Mononuclear cell (primary cell): ENCODE measurements around the gene CCDC152. TPM values are rescaled to one million over a fixed set of nuclear protein-coding genes. Genes with fewer than 3 reads are reported as not detected.
"Not testable (repeated sequence)": the region's sequence is repeated elsewhere in the genome, so short reads cannot be mapped to it uniquely, and the experiment has no call there.

Source experiments
- H3K27me3 ChIP-seq: 2 replicates; pipeline ENCODE4 v1.6.0; 2011; ENCODE audit warnings: low read length, control low read depth; ENCODE audit not compliant: insufficient read depth
- H3K4me1 ChIP-seq: 2 replicates; pipeline ENCODE4 v1.5.1; 2011; ENCODE audit warnings: mild to moderate bottlenecking, low read length, control low read depth; ENCODE audit not compliant: insufficient read depth
- H3K4me3 ChIP-seq: 2 replicates; pipeline ENCODE4 v1.5.1; 2011; ENCODE audit warnings: mild to moderate bottlenecking, low read length, moderate library complexity
- H3K9me3 ChIP-seq: 2 replicates; pipeline ENCODE4 v1.5.1; 2011; ENCODE audit warnings: low read depth, mild to moderate bottlenecking, control low read depth, low read length
- total RNA-seq: library from RNA; depleted of rRNA; stranded (reverse); fragments of >200 nt; gene quantifications from one replicate; pipeline ENCODE4 v1.2.3, GENCODE V29; 2012

Gene CCDC152
- total RNA-seq, 1 donor, result 0.63 TPM

DNA sequence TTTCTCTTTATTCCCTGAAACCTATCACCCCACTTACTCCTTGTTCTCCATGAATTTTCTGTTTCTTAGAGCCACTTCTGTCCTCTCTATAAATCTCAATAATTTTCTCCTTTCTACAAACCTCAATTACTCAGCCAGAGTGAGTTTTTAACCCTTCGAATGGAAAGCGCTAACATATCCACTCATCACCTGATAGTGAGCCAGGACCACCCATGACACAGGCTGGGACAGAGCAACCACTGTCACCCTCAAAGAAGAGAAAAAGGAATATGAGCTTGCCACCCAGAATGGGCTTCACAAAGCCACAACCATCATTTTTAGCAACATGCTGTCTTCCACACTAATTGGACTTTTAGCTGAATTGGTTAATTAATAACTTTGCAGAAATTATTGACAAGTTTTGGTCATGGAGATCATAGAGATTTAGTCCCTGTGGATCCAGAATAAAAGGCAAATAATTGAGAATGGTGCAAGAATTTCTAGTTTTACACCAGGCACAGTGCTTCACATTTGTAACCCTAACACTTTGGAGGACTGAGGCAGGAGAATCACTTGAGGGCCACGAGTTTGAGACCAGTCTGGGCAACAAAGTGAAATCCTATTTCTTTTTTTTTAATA is 87.2 kb downstream of the CCDC152 start:
- H3K4me3 ChIP-seq, result no peak overlapping the region
- no peaks in the 10 kb centered on the region for H3K4me1 ChIP-seq
- H3K9me3 ChIP-seq, result no peaks in the 10 kb centered on the region
- no peaks in the 10 kb centered on the region for H3K27me3 ChIP-seq

DNA sequence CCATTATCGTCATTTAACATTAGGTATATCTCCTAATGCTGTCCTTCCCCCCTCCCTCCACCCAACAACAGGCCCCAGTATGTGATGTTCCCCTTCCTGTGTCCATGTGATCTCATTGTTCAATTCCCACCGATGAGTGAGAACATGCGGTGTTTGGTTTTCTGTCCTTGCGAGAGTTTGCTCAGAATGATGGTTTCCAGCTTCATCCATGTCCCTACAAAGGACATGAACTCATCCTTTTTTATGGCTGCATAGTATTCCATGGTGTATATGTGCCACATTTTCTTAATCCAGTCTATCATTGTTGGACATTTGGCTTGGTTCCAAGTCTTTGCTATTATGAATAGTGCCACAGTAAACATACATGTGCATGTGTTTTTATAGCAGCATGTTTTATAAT is 87.8 kb downstream of the CCDC152 start:
- not testable (repeated sequence) for H3K4me1 ChIP-seq, H3K4me3 ChIP-seq, H3K9me3 ChIP-seq, H3K27me3 ChIP-seq

GRCh38 chr5:42848545-42848944 is 91.9 kb downstream of the CCDC152 start:
- no peaks in the 10 kb centered on the region for H3K4me1 ChIP-seq
- no peaks in the 10 kb centered on the region for H3K9me3 ChIP-seq
- H3K27me3 ChIP-seq, result no peaks in the 10 kb centered on the region
- no peak overlapping the region for H3K4me3 ChIP-seq

DNA sequence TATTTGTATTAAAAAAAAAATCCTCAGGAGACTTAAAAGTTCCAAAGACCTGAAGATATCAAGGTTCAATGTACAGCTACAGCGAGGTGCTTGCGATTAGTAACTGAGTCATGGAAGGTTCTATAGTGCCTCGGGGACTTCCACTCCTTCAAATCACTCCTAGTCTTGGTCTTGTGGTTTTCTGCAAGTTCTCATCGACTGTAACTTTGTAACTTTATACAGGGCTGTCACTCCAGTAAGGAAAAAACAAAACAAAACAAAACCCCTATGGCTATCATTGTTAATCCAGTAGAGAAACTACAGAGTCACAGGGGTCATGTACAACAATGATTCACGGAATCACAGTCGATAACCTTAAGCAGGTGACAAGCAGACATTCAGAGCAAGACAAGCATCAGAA is 94.9 kb downstream of the CCDC152 start:
- Histone ChIP-seq H3K27me3 (no peaks in the 10 kb centered on the region), H3K4me3 (no peak overlapping the region)

More for the DNA sequence above, 94.9 kb downstream of the CCDC152 start:
- no peaks in the 10 kb centered on the region for H3K4me1 ChIP-seq
- no peaks in the 10 kb centered on the region for H3K9me3 ChIP-seq

Other genes with a start within 250 kb of the CCDC152 start
- 1.7 TPM for gene SELENOP, start 55.1 kb downstream of the CCDC152 start, total RNA-seq